Measurements from ENCODE around the gene RNF145.

GRCh38 chr5:159152876-159153275 is 56.5 kb downstream of the RNF145 start:
- no peak for TF ChIP-seq CTCF (IDR thresholded peaks at IDR 0.05)
- no peak for TF ChIP-seq POLR2A (IDR thresholded peaks at IDR 0.05)
